Measurements from ENCODE around the gene TMTC2. TPM values are rescaled to one million over a fixed set of nuclear protein-coding genes. Genes with fewer than 3 reads are reported as not detected.

The TMTC2 gene
- total and polyA plus RNA-seq, 2 donors (not counting 3 experiments of a cell fraction or from before 2014, with no cell fraction given) = 4.1 to 7.8 TPM

DNA sequence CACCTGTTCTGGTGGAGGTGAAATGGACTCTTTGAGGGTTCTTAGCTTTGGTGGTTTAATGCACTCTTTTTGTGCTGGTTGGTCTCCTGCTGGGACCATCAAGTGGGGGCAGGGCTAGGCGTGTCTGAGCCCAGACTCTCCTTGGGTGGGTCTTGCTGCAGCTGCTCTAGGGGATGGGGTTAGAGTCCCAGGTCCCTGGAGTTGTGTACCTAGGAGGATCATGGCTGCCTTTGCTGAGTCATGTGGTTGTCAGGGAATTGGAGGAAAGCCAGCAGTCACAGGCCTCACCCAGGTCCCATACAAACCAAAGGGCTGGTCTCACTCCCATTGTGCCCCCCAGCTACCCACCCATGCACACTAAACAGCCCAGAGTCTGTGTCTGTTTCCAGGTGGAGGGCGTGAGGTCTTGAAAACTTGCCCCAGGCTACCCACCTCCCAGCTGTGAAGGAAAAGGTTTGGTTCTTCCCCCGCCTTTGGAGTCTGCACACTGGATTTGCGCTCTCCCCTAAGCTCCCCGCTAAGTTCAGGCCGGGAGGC, 387.7 kb downstream of the TMTC2 start:
- Histone ChIP-seq H4K20me1 (replicated peaks; ENCODE audit: control insufficient read depth, extremely low read depth, insufficient read depth, low read length) (no peaks in the 10 kb centered on the region), H3K9me3 (replicated peaks; ENCODE audit: control insufficient read depth, insufficient read depth, low read length) (no peaks in the 10 kb centered on the region), H3K4me3 (replicated peaks in 1 of 3; ENCODE audit: insufficient read depth in 1 of 3, low read depth in 1 of 3, low read length in 3 of 3) (no peak overlapping the region), H3K36me3 (ENCODE audit: control insufficient read depth in 2 of 2, extremely low read depth in 1 of 2, insufficient read depth in 2 of 2, low read length in 2 of 2) (no peaks in the 10 kb centered on the region), H3K4me1 (ENCODE audit: control insufficient read depth, extremely low read depth, insufficient read depth, low read length) (no peaks in the 10 kb centered on the region), H3K79me2 (ENCODE audit: control insufficient read depth, insufficient read depth, low read length) (no peaks in the 10 kb centered on the region), H3K9ac (replicated peaks; ENCODE audit: extremely low read depth, insufficient read depth, low read length) (no peak overlapping the region), H2AFZ (ENCODE audit: low read depth, low read length) (no peak overlapping the region), H3K9me1 (replicated peaks; ENCODE audit: control insufficient read depth, extremely low read depth, insufficient read depth, low read length) (no peaks in the 10 kb centered on the region), H3K4me2 (ENCODE audit: insufficient read depth, low read length) (no peak overlapping the region), H3K27ac (ENCODE audit: insufficient read depth, low read depth, low read length) (no peak overlapping the region), H3K27me3 (ENCODE audit: control insufficient read depth in 2 of 2, insufficient read depth in 2 of 2, low read length in 2 of 2) (no peaks in the 10 kb centered on the region)
- DNase-seq (ENCODE audit: low read depth, low spot score) = no peak
- BruUV-seq (replicated peaks) = no TSS peak
- TF ChIP-seq EZH2 (IDR thresholded peaks at IDR 0.05; ENCODE audit: borderline replicate concordance, low read depth, low read length, severe bottlenecking) = no peak
- no peak for TF ChIP-seq MYC (IDR thresholded peaks at IDR 0.05; ENCODE audit: low read depth, low read length)
- TF ChIP-seq CTCF (IDR thresholded peaks at IDR 0.05; ENCODE audit: extremely low read depth in 1 of 2, insufficient read depth in 1 of 2, low read depth in 1 of 2, low read length in 2 of 2) = no peak
- no peak for TF ChIP-seq POLR2AphosphoS5 (IDR thresholded peaks at IDR 0.05; ENCODE audit: insufficient read depth, low read depth, low read length)
- TF ChIP-seq GATA2 (IDR thresholded peaks at IDR 0.05; ENCODE audit: insufficient read depth, insufficient read length, low read depth, low read length) = no peak
- TF ChIP-seq JUN (IDR thresholded peaks at IDR 0.05; ENCODE audit: borderline replicate concordance, insufficient read depth, insufficient read length, low read depth) = no peak
- TF ChIP-seq FOS (IDR thresholded peaks at IDR 0.05; ENCODE audit: borderline replicate concordance, insufficient read depth, low read length) = no peak
- dilution Hi-C loops (cut with MboI; ENCODE audit: extremely low pct_ligation_motif_present, low sequenced_read_pairs) (no loop called here), intact Hi-C loops (cut with micrococcal nuclease) (no loop called here)
- CTCF ChIA-PET = interaction anchor here (1.2 to 1.7 kb wide), 2 partner anchors 10 to 13 kb away, joined by 4 to 5 read pairs; no protein-coding TSS in a partner anchor
- POLR2A ChIA-PET = no interaction called here
- FAIRE-seq = no peak
